HG02970 (cell line): ENCODE measurements around the gene KIRREL3.

ENCODE experiments used
- ATAC-seq: cut with Tn5 transposase; IDR thresholded peaks from one replicate; pipeline ENCODE4 v1.9.1; 2021; ENCODE audit warnings: mild to moderate bottlenecking, moderate library complexity, moderate number of reproducible peaks; ENCODE audit not compliant: unreplicated experiment, low FRiP score

The KIRREL3 gene

DNA sequence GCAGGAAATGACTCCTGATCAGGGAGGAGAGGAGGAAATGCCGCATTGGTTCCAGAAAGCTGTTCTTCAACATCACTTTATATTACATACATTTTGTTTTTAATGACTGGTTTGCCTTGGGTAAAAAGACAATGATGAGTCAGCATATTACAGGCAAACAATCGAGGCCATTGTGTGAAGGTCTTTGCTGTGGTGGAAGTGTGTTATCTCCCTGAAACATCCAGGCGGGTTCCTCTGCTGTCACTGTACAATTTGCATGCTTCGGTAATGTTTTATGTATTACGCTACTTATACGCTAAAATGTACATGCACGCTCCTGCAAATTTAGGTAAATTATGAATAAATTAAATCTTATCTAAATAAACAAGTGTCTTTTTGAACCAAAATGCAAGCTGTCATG lies 161.1 kb downstream of the KIRREL3 start:
- ATAC-seq = no peak

GRCh38 chr11:126838779-126839178 lies 161.8 kb downstream of the KIRREL3 start:
- ATAC-seq = no peak

GRCh38 chr11:126837581-126837980 lies 163.0 kb downstream of the KIRREL3 start:
- no peak for ATAC-seq

GRCh38 chr11:126834573-126834972 lies 166.0 kb downstream of the KIRREL3 start:
- ATAC-seq = no peak

DNA sequence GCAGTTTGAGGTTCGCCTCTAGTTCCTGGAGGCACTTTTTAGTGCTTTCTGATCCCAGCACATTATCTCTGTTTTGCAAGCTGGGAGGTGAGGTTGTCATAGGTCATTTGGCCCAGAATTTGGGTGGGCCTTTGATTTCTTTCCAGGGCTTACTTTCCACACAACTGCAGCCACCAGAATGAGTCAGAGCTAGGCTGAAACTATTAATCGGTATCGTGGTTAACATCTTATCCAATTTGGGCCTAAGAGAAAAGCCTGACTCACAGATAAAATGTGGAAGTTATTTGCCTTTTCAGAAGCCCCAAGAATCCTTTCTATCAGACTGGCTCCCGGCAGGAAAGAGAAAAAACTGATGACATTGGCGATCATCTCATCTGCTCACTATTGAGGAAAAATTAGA lies 166.4 kb downstream of the KIRREL3 start:
- no peak for ATAC-seq

DNA sequence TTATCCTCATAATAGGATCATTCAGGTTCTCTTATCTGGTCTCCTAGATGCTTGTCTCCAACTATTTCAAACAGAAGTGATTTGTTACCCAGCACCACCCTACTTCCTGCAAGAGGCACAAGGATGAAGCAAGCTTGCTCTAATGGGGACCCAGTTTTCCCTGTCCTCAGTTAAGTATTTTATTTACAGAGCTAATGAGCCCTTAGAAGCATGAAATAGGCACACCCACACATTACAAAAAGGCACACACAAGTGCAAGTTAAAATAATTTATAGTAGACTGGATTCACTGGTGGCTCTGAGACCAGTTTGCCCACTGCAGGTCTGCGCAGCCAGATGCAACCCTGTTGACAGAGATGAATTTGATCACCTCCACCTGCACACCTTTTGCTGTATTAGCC lies 167.5 kb downstream of the KIRREL3 start:
- ATAC-seq = no peak

DNA sequence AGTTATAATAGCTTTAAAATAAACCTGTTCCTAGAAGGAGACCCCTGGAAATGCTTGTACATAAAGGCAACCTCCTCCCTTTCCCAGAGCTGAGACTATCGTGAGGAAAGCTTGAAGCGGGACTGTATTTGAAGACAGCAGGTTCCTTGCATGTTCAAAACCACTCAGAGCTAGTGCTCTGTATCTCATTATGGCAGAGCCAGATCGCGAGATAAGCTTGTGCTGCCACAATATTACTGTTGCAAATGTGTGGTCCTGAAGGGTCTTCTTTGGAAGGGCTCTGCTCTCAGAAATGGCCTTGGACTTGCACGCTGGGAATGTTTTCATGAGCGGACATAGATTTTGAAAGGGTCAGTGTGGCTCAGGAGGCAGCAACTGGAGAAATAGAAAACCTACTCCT lies 168.2 kb downstream of the KIRREL3 start:
- no peak for ATAC-seq

DNA sequence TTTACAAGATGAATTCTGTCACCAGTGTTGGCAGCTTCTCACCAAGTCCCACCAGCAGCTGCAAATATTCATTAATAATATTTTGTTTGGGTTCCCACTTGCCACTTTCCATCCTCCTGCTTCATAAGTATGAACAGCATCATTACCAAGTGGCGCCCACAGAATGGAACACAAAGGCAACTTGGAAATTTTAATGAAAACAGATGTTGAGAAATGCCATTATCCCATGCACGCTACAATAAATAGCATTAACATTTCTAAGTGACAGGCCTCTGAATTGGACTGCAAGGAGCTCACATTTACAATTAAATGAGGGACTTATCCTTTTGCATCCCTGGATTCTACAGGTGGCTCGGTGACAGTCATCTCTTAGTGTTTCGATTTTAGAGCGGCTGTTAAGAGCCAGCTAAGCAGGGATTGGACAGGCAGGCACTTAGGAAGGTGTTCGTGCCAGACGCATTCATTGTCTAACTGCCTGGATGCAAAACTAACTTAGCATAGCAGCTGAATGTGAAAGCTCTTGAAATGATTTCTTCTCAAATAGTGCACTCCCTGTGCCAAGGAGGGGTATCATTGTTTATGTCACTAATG lies 170.3 kb downstream of the KIRREL3 start:
- ATAC-seq = no peak

DNA sequence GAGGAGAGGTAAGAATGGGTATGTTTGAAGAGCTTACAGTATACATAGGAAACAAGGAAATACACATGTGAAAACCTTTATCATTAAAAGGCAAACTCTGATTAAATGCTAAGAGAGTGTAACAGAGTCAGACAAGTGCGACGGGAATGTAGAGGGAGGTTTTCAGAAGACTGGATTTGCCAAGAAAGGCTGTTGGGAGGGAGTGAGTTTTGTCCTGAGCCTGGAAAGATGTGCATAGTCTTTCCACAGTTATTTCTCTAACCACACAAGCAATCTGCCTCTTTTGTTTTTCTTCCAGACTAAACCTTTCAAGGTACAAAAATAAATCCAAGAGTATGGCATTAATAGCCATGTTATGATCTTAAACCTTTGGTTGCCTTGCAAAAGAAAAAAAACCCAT lies 170.9 kb downstream of the KIRREL3 start:
- ATAC-seq = no peak

DNA sequence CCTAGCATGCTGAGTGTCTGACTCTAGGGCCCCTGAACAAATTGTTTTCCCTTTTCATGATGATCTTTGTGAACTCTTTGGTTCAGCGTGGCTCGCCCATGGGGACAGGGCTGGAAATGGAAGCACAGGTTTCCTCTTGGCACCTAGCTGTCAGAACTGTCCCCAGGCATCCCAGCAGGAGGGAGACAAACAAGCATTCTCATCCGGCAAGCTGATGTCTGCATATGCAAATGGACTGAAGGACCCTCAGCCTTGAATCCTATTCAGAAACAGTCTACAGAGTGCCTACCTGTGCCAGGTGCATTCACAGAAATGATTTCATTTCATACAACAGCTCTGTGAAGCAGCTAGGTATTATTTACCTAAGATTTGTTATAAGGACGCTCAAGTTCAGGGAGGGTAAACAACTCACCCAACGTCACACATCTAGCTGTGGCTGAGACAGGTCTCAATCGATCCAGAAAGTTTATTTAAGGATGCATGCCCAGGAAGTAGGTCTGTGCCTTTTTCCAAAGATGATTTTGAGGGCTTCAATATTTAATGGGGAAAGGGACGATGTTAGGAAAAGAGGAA lies 176.4 kb downstream of the KIRREL3 start:
- ATAC-seq = no peak

- ATAC-seq = no peak
Measured at GRCh38 chr11:126823274-126823673, 177.3 kb downstream of the KIRREL3 start.

- no peak for ATAC-seq
Measured at GRCh38 chr11:126821827-126822226, 178.7 kb downstream of the KIRREL3 start.

DNA sequence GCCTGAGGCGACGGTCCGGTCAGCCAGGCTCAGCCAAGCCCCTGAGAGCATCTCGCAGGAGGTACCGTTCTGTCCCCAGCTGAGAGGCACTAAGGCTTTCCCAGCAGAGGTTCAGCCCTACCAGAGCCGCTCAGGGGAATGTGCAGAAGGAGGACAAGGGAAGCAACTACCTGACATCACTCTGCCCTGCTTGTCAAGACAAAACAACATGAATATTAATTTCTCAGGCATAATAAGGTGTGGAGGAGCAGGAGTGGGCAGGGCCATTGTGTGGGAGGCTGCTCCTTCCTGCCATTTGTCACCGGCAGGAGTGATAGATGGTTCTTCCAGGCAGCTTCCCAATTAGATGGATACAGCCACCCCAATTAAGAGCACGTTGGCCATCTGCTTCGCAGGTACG lies 181.4 kb downstream of the KIRREL3 start:
- no peak for ATAC-seq

DNA sequence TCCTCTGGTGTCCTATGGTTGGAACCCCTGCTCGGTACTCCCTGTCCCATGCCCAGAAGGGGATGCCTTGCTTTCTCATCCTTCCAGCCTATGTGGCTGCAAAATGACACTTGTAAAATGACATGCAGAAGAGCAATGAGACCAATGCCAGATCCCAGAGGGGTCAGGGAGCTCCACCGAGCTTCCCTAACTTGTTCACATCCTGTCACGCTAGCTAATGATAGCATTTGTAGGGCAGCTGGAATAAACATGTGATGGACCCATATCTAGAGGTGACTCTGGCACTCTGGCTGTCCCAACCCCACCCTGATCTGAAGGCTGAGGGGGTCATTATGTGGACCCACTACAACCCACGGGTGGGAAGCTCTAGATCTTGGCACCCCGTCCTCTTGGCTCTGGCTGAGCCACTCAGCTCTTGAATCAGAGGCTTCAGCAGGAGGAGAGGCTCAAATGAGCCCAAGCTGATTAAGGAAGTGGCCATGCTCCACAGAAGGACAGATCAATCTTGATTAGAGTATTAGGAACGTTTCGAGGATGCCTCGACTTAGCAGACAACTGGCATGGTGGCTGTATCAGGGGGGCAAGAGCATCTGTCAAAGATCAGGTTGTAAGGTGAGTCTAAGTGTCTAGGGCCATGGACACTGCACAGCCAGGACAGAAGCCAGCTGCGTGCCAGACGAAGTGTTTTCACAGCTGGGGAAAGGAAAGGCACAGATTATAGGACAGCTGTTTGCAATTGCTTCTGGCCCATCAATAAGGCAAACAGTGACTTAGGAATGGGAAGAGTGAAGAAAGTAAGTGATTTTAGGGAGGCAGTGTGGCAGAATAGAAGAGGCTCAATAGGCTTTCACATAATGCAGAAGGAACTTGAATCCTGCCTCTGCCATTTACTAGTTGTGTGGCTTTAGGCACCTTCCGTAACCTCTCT lies 182.8 kb downstream of the KIRREL3 start:
- ATAC-seq = no peak

DNA sequence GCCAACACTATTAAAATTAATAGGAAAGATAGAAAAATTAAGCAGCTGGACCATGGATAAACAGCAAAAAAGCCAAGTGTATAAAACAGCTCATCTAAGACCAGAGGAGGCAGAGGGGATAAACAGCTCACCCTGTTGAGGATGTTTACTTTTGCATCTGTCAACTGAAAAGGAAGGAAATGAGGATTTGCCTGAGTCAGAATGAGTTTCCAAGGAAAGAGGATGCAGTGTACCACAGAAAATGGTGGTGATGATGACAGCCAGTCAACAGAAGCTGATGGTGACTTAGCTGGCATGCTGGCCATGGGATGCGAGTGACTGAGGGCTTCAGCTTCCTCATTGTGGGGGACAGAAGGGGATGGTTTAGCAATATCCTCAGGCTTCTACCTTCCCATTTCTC lies 183.5 kb downstream of the KIRREL3 start:
- no peak for ATAC-seq

- no peak for ATAC-seq
Measured at GRCh38 chr11:126816645-126817044, 183.9 kb downstream of the KIRREL3 start.

GRCh38 chr11:126815111-126815510 lies 185.5 kb downstream of the KIRREL3 start:
- ATAC-seq = no peak

- ATAC-seq = no peak
Measured at GRCh38 chr11:126810776-126811175, 189.8 kb downstream of the KIRREL3 start.

DNA sequence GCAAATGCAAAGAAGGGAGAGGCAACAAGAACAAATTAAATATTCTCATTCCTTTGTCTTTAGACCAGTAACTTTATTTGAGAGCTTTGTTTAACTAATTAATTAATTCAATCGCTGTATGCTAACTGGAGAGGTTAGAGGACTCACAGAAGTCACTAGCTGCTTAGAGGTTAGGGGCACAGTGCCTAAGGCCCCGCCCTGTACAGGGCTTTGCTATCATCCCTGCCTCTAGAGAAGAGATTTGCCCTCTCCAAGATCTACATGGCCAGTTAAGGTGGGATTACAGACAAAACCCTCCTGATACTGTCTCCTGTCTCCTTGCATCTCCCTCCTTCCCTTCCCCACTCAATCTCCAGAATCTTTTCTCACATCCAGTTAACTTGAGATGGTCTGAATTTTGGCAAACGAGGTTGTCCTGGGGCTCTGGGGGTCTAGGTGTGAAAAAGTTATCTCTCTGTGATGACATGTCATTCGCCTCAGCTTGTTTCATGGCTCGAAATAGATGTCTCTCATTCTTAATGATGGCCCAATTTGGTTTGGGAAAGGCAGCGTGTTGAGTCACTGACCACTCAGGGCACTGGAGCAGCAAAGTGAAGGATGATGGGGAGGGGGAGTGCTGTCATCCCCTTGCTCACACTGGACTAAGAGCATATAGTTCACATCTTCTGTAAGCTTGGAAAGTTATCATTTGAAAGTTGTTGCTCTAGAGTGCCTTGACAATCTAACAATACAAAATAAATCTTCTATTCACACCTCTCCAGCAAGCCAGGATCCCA lies 190.9 kb downstream of the KIRREL3 start:
- ATAC-seq = no peak

DNA sequence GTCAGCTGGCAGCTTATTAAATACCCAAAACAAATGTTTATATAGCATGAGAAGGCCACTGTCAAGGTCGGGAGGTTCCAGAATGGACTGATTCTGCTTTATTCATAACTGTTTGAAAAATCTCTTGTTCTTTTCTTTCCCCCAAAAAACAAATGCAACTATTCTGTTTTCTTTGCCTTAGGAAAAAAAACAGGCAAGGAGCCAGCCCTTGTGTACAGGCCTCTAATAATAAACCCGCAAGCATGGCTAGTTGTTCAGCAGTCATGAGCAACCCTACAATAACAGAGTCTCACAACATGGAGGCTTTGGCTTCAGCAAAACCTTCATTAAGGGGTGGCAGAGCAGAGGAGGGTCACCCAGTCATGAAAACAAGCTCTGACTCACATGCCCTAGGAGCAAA lies 191.7 kb downstream of the KIRREL3 start:
- no peak for ATAC-seq

DNA sequence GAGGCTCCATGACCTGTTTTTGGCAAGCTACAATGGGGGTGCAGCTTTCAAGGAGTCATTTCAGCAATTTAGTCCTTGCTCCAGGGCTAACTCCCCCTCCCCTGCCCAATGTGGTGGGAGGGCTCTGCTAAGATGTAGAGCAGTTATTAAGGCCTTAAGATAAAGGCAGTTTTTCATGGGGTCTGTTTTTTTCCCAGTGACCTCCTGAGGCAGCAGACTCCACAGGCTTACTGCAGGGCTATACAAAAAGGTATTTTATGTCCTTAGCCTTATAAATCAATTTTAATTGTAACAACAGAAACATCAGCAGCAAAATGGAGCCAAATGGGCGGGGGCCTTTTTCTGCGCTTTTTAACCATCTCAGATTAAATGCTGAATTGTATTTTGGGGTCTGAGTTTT lies 192.3 kb downstream of the KIRREL3 start:
- no peak for ATAC-seq
